ENCODE data around the gene DNAH9. TPM values are rescaled to one million over a fixed set of nuclear protein-coding genes. Genes with fewer than 3 reads are reported as not detected.

DNAH9 gene
- total RNA-seq, 1 experiment from 2014 or later, result 0.22 TPM

DNA sequence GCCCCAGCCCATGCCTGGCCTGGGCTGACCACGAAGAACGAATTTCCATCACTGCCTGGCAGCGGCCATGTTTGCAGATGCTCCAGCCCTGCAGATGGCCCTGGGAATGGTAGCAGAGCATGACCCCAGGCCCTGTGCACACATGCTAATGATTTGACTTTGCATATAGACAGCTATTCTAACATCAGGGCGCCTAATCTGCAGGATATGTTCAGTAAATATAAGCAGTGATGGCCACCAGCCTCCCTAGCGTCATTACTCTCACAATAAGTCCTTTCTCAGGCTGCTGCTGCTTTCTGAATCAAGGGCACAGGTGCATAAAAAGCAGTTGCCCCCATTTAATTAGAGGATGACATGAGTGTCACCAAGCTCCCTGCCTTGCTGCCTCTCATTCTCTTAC is 24.2 kb downstream of the DNAH9 start:
- no CpG with 5 or more reads among the region's 5 CpGs for WGBS (ENCODE audit: extremely low coverage, insufficient read length, low lambda C conversion rate)
- DNase-seq, result no peak

More for the DNA sequence above, 24.2 kb downstream of the DNAH9 start:
- Histone ChIP-seq H4K91ac (ENCODE audit: insufficient read length, low read depth, low read length) (no peak overlapping the region), H3K14ac (ENCODE audit: insufficient read depth, low read length) (no peak overlapping the region), H3K79me1 (ENCODE audit: insufficient read depth, low read depth, low read length, poor library complexity, severe bottlenecking) (no peaks in the 10 kb centered on the region), H3K4me2 (ENCODE audit: insufficient read depth, insufficient read length, low read length) (no peak overlapping the region), H3T11ph (ENCODE audit: low read length) (no peak overlapping the region), H3K23me2 (ENCODE audit: insufficient read length, low read depth, low read length, poor library complexity, severe bottlenecking) (no peaks in the 10 kb centered on the region), H3K23ac (ENCODE audit: insufficient read length, low read depth, low read length) (no peak overlapping the region), H3K79me2 (ENCODE audit: insufficient read depth, low read length) (no peaks in the 10 kb centered on the region), H3K27me3 (ENCODE audit: insufficient read depth, low read length) (no peaks in the 10 kb centered on the region), H2BK15ac (ENCODE audit: low read depth, low read length) (no peak overlapping the region), H2BK120ac (ENCODE audit: low read depth, low read length, poor library complexity, severe bottlenecking) (no peak overlapping the region), H3K9me3 (ENCODE audit: control insufficient read depth, low read depth, low read length) (no peaks in the 10 kb centered on the region), H3K4ac (ENCODE audit: low read depth, low read length) (no peak overlapping the region), H4K8ac (replicated peaks; ENCODE audit: insufficient read length, low read depth, low read length) (no peak overlapping the region), H3K4me1 (ENCODE audit: insufficient read depth, low read length) (no peaks in the 10 kb centered on the region), H2AK5ac (ENCODE audit: insufficient read length, low read length) (no peak overlapping the region), H4K5ac (ENCODE audit: insufficient read length, low read depth, low read length) (no peak overlapping the region), H2BK20ac (ENCODE audit: low read depth, low read length, poor library complexity, severe bottlenecking) (no peak overlapping the region), H2AFZ (ENCODE audit: low read length) (no peak overlapping the region), H3K56ac (ENCODE audit: insufficient read length, low read depth, low read length) (no peak overlapping the region), H3K27ac (ENCODE audit: insufficient read length, low read depth, low read length) (no peak overlapping the region), H2BK5ac (ENCODE audit: insufficient read length, low read length) (no peak overlapping the region), H3K18ac (ENCODE audit: insufficient read length, low read depth, low read length) (no peak overlapping the region), H2BK12ac (ENCODE audit: insufficient read length, low read depth, low read length) (no peak overlapping the region), H4K20me1 (ENCODE audit: control insufficient read depth, insufficient read depth, insufficient read length) (no peaks in the 10 kb centered on the region), H3K9ac (ENCODE audit: extremely low read depth, insufficient read length, low read length) (no peak overlapping the region)
- Mint-ChIP-seq H3K27ac (no peak overlapping the region), H3K9me3 (no peaks in the 10 kb centered on the region), H3K4me3 (no peak overlapping the region), H3K4me1 (peaks cover 0 to 2% of the 10 kb centered on the region in 2 experiments; a peak in 1 of 4 replicates), H3K36me3 (ENCODE audit: insufficient read depth in 1 of 3, low read depth in 3 of 3) (no peaks in the 10 kb centered on the region), H3K27me3 (ENCODE audit: low read depth) (peaks cover 1% of the 10 kb centered on the region; the same call in 1 of the 2 replicates)
- TF ChIP-seq, protein P1, sequence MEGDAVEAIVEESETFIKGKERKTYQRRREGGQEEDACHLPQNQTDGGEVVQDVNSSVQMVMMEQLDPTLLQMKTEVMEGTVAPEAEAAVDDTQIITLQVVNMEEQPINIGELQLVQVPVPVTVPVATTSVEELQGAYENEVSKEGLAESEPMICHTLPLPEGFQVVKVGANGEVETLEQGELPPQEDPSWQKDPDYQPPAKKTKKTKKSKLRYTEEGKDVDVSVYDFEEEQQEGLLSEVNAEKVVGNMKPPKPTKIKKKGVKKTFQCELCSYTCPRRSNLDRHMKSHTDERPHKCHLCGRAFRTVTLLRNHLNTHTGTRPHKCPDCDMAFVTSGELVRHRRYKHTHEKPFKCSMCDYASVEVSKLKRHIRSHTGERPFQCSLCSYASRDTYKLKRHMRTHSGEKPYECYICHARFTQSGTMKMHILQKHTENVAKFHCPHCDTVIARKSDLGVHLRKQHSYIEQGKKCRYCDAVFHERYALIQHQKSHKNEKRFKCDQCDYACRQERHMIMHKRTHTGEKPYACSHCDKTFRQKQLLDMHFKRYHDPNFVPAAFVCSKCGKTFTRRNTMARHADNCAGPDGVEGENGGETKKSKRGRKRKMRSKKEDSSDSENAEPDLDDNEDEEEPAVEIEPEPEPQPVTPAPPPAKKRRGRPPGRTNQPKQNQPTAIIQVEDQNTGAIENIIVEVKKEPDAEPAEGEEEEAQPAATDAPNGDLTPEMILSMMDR (conservative IDR thresholded peaks at IDR 0.05), result no peak
